Measurements from ENCODE around the gene PEAR1. TPM values are rescaled to one million over a fixed set of nuclear protein-coding genes. Genes with fewer than 3 reads are reported as not detected.

Gene PEAR1
- total RNA-seq, 3 donors from 2014 or later, result 2.3 to 7.2 (median 4.6) TPM

GRCh38 chr1:156937883-156938282, 44.4 kb downstream of the PEAR1 start:
- H3K9me3 ChIP-seq, result no peaks in the 10 kb centered on the region
- no peaks in the 10 kb centered on the region for H3K4me1 ChIP-seq (ENCODE audit: low read depth)
- no peak overlapping the region for H3K4me3 ChIP-seq
- no peak for TF ChIP-seq CTCF (IDR thresholded peaks at IDR 0.05)
- H3K36me3 ChIP-seq (ENCODE audit: low read depth), result no peaks in the 10 kb centered on the region
- intact Hi-C loops (cut with DNase I, micrococcal nuclease), result no loop called here
- DNase-seq (no peak), ATAC-seq (no peak)

- ATAC-seq (no peak), DNase-seq (no peak)
- Histone ChIP-seq H3K9me3 (no peaks in the 10 kb centered on the region), H3K4me1 (ENCODE audit: low read depth) (no peaks in the 10 kb centered on the region), H3K4me3 (no peak overlapping the region), H3K36me3 (ENCODE audit: low read depth) (no peaks in the 10 kb centered on the region)
- intact Hi-C loops (cut with DNase I, micrococcal nuclease), result no loop called here
- TF ChIP-seq CTCF (IDR thresholded peaks at IDR 0.05), result no peak
Measured at GRCh38 chr1:156938813-156939212, 45.3 kb downstream of the PEAR1 start.

- DNase-seq, result no peak
- ATAC-seq, result no peak
- intact Hi-C loops (cut with DNase I, micrococcal nuclease), result no loop called here
- Histone ChIP-seq H3K9me3 (no peaks in the 10 kb centered on the region), H3K36me3 (ENCODE audit: low read depth) (no peaks in the 10 kb centered on the region), H3K4me3 (no peak overlapping the region), H3K4me1 (ENCODE audit: low read depth) (no peaks in the 10 kb centered on the region)
- no peak for TF ChIP-seq CTCF (IDR thresholded peaks at IDR 0.05)
Measured at GRCh38 chr1:156939786-156940334, 46.3 kb downstream of the PEAR1 start.

DNA sequence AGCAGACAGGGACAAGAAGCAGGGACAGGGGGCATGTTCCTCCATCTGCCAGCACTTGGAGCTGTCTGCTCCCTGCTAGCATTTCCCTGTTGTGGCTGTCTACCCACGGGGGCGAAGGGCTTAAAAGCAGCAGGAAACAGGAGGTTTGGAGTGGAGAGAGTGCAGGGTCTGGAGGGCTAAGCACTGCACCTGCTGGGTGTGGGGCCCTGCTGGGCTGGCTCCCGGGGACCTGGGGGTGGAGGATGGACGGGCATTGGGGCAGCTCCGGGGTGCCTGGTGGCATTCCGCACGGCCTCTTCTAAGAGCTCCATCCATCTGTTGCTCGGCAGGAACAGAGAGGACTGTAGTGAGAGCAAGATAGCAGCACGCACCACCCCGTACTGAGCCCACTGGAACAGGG, 48.2 kb downstream of the PEAR1 start:
- no peaks in the 10 kb centered on the region for H3K36me3 ChIP-seq (ENCODE audit: low read depth)
- ATAC-seq (no peak), DNase-seq (no peak)
- intact Hi-C loops (cut with DNase I, micrococcal nuclease), result no loop called here
- H3K4me1 ChIP-seq (ENCODE audit: low read depth), result no peaks in the 10 kb centered on the region
- no peak overlapping the region for H3K4me3 ChIP-seq
- no peak for TF ChIP-seq CTCF (IDR thresholded peaks at IDR 0.05)
- H3K9me3 ChIP-seq, result no peaks in the 10 kb centered on the region

GRCh38 chr1:156942176-156942575, 48.7 kb downstream of the PEAR1 start:
- Histone ChIP-seq H3K9me3 (no peaks in the 10 kb centered on the region), H3K36me3 (ENCODE audit: low read depth) (no peaks in the 10 kb centered on the region), H3K4me1 (ENCODE audit: low read depth) (no peaks in the 10 kb centered on the region), H3K4me3 (no peak overlapping the region)
- no peak for TF ChIP-seq CTCF (IDR thresholded peaks at IDR 0.05)
- intact Hi-C loops (cut with DNase I, micrococcal nuclease), result no loop called here
- DNase-seq (no peak), ATAC-seq (no peak)

GRCh38 chr1:156942576-156942975, 49.1 kb downstream of the PEAR1 start:
- H3K4me3 ChIP-seq, result no peak overlapping the region
- intact Hi-C loops (cut with DNase I, micrococcal nuclease), result no loop called here
- no peak for TF ChIP-seq CTCF (IDR thresholded peaks at IDR 0.05)
- no peaks in the 10 kb centered on the region for H3K9me3 ChIP-seq
- DNase-seq (no peak), ATAC-seq (no peak)
- no peaks in the 10 kb centered on the region for H3K4me1 ChIP-seq (ENCODE audit: low read depth)
- H3K36me3 ChIP-seq (ENCODE audit: low read depth), result no peaks in the 10 kb centered on the region

Data from mucosa of descending colon (tissue), 3 donors.